GM18511 (cell line): ENCODE results near the gene ASCL5.

Source experiments
- ATAC-seq: cut with Tn5 transposase; IDR thresholded peaks from one replicate; pipeline ENCODE4 v1.9.1; 2021; ENCODE audit warnings: mild to moderate bottlenecking, moderate library complexity; ENCODE audit not compliant: unreplicated experiment

The ASCL5 gene

GRCh38 chr1:201136355-201137023, 9.5 kb upstream of the ASCL5 start:
- ATAC-seq, result no peak

DNA sequence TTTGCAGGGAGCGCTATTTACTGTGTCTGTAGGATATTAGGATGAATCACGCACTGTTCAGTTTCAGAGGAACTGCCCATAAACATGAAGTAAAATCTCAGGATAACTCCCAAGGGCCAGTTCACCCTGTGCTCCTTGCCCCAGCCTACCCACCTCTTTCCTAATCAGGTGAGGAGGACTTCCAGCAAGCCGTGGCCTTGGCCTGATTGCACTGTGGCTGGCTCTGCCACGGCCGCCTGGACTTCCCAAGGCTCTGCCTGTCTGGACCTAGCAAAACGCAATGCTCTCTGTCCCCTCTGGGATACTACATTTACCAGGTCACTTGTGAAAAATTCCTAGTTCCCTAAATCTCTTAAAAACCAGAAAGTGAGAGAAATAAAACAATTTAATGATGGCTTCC, 7.4 kb upstream of the ASCL5 start:
- ATAC-seq, result no peak

GRCh38 chr1:201131398-201131797, 4.4 kb upstream of the ASCL5 start:
- ATAC-seq, result no peak

DNA sequence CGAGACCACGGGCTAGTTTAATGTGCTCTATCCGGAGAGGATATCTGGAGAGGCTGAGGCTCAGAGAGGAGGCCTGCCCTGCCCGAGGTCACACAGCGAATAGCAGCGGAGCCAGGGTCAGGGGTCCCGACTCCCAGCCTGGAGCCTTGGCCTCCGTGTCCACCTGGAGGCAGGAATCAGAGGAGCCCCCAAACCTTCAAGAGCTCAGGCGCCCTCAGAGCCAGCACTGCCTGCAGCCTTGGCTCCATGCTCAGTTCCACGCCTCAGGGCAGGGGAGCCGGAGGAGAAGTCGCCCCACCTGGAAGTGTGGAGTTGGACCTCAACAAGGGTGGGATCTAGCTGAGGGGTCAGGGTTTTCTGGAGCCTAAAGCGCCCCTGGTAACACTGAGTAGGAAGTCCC, 2.0 kb upstream of the ASCL5 start:
- ATAC-seq, result no peak

DNA sequence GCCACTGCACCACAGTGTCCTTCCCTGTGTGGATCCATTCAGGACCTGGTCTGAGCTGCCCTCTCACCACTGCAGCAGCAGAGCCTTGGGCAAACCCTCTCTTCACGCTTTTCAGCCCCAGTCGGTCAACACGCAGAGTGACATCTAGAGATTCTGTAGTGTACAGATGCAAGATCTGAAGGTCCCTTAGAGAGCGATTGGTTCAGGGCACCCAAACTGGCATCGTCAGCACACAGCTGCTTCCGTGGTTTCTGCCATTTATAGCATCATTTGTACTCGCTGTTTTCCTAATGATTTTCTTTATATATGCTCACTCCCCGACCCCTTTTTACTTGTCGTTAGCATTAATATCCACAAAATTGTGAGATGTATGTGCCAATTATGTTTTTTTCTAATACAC, 1.5 kb upstream of the ASCL5 start:
- no peak for ATAC-seq

DNA sequence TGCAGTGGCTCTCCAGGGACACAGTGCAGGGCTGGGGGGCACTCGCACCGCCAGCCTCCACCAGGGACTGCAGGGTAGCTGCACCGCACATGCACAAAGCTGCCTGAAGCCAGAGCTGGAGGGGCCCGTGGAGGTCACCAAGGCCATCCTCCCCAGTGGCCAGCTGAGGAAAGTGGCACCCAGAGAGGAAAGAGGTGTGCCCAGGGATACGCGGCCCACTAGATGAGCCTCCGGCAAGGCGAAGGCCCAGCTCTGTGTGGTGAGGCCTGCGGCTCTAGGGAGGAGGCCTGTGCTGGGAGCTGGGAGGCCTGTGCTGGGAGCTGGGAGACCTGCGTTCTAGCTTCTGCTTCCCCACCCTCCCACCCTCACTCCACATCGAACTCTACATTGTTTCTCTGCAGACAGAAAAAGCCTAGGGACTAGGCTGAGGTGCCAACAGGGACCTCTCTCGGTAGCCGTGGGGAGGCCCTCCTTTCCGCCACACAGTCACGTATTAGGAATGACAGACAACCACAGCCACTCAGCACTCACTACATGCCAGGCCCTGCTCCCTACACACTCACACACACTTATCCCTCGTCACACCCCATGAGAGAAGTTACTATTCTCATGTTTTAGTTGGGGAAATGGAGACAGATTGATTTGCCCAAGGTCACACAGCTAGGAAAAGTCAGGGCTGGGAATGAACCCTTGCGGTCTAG, 921 bp upstream of the ASCL5 start:
- no peak for ATAC-seq

GRCh38 chr1:201126463-201126831, 537 bp downstream of the ASCL5 start:
- ATAC-seq, result no peak

GRCh38 chr1:201125800-201126199, 1.2 kb downstream of the ASCL5 start:
- ATAC-seq, result no peak

GRCh38 chr1:201125019-201125418, 2.0 kb downstream of the ASCL5 start:
- ATAC-seq, result no peak

DNA sequence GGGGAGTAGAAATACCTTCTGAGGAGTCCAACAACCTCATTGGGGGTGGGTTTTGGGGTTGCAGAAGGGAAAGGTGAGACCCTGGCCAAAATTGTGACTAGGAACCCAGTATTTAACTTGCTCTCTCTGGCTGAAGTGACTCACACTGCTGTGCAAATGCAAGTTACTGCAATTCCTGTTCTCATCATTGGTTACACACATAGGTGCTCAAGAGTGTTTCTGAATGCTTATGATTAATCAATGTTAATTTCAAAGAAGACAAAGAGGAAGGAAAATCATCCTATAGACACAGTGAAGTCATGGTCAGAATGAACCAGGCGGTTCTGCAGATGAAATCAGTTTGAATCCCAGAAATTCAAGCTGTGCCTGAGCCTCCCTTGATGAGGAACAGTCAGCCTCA, 3.1 kb downstream of the ASCL5 start:
- ATAC-seq, result no peak

DNA sequence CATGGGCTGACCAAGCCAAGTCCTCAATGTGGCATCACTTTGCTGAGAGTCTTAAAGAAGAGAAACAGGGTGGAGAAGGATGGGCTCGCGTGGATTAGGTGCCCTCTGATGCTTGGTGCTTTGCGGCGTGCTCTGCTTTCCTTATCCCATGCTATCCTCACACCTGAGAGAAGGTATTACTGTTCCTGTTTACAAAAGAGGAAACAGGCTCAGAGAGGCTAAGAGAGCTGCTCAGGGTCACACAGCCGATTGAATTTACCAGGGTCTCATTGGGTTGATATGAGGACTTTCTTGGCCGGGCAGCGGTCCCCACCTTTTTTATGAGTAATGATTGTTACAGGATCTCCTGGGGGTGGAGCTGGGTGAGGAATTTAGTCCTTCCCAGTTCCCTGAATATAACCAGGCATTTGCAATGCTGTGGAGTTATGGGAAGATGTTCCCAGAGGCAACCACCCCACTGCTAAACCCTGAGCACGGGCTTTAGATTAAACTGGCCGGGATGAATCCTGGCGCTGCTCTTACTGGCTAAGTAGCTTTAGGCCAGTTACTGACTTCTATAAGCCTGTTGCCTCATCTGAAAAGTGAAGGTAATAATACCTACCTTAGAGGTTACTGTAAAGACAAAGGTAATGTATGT, 4.5 kb downstream of the ASCL5 start:
- no peak for ATAC-seq

- no peak for ATAC-seq
Measured at GRCh38 chr1:201119206-201120197, 7.5 kb downstream of the ASCL5 start.

DNA sequence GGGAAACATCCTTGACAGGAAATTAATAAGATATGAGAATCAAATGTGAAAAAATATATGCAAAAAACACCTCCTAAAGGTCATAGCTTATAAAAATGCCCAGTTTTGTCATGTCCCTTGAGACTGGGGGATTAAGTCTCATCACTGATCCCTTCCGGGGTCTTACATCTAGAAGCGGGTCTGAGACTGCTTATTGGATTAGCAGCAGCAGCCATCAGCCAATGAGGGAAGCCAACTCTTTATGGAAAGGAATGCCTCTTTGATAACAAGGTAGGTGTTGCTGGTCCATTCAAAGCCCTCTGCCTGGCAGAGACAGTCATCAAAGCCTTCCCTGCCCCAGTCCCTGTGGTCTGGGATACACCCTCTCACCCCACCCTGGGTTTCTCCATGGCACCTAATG, 10.9 kb downstream of the ASCL5 start:
- ATAC-seq, result no peak

GRCh38 chr1:201115390-201115937, 11.5 kb downstream of the ASCL5 start:
- no peak for ATAC-seq

GRCh38 chr1:201114245-201115131, 12.5 kb downstream of the ASCL5 start:
- peak; percentile 92 for ATAC-seq

DNA sequence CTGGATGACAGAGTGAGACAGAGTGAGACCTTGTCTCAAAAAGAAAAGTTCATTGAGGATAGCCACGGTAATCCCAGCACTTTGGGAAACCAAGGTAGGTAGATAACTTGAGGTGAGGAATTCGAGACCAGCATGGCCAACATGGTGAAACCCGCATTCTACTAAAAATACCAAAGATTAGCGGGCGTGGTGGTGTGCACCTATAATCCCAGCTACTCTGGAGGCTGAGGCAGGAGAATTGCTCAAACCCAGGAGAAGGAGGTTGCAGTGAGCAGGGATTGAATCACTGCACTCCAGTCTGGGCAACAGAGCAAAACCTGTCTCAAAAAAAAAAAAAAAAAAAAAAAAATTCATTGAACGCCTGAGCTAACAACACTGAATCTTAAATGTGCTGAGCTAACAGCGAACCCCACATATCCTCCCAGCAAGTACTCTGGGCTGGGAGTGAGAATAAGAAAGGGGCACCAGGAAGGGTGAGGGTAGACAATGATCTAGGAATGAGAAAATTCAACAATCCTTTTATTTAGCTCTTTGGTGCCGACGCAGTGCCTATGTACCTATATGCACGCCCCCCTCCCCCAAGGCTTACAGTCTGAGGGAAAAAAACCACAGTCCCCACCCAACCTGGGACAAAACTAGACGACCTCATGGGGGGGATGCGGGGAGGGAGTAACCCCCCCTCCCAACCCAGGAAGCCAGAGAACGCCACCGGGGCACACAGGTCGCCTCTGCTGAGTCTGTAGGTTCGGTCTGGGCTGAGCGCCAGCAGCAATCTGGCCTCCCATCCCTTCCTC, 13.3 kb downstream of the ASCL5 start:
- no peak for ATAC-seq

DNA sequence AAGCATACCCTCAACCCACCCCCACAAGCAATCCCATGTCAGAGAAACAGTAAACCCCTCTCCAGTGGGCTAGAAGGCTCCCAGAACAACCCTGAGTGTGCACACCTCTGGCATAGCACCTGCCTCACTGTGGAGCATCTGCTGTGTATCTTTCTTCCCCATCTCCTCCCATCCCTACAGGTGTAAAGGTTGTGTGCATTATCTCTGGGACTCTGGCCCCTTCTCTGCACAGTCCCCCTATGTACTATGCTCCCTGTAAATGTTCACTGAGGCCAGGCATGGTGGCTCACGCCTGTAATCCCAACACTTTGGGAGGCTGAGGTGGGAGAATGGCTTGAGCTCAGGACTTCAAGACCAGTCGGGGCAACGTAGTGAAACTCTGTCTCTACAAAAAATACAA, 14.1 kb downstream of the ASCL5 start:
- ATAC-seq, result no peak

DNA sequence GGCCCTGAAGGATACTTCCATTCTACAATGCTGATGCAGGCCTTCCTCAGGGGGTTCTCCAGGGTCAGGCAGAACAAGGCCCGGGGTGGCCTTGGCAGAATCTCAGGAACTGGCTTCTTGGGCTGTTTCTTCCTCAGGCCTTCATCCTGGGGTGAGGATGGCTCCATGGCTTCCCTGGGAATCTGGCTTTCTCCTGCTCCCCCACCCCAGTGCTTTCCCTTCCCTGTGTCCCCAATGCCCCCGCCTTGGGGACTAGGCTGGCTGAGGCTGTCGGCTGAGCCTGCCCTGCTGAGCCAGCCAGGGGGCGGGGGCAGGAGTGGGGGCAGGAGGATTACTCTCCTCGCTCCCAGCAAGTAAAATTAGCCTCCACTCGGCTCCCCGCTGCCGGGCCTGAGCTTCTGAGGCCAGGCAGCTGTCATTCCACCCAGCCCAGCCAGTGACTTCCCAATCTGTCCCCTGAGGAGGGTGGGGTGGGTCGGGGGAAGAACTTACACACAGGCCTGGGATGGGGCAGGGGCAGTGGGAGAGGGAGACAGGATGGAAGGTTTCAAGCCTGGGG, 14.7 kb downstream of the ASCL5 start, which contains the start of gene CACNA1S:
CACNA1S (minus strand) TSS at position 254 of the 559 bp plus-strand sequence; CDS start at position 167, 87 bp downstream.
- ATAC-seq, result no peak

DNA sequence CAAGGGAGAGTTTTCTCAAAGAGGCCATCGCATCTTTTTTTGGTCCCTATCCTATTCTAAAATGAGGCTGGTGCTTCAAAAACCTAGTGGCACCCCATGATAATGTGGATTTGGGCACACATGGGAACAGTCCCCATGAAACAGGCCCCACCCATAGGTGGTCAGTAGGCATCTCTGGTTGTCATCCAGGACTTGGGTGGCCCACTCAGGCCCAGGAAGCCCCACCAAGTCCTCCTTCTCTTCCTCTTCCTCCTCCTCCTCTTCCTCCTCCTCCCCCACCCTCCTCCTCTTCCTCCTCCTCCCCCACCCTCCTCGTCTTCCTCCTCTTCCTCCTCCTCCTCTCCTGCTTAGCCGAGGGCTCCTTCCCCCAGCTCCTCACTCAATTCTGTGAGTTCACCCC, 15.3 kb downstream of the ASCL5 start:
- no peak for ATAC-seq
